GM08714 (cell line): Measurements from ENCODE around the gene CYB5B.

Experiments
- H3K4me3 ChIP-seq: fragments of 200-500 bp; sonication (Bioruptor generic); 2 replicates; pipeline ENCODE4 v1.5.1; 2014; ENCODE audit warnings: mild to moderate bottlenecking, low read length, inconsistent platforms
- ZNF274 ChIP-seq: IDR thresholded peaks from 2 replicates; pipeline ENCODE4 v1.6.1; 2012; ENCODE audit warnings: mild to moderate bottlenecking, low read depth, low read length

CYB5B gene

DNA sequence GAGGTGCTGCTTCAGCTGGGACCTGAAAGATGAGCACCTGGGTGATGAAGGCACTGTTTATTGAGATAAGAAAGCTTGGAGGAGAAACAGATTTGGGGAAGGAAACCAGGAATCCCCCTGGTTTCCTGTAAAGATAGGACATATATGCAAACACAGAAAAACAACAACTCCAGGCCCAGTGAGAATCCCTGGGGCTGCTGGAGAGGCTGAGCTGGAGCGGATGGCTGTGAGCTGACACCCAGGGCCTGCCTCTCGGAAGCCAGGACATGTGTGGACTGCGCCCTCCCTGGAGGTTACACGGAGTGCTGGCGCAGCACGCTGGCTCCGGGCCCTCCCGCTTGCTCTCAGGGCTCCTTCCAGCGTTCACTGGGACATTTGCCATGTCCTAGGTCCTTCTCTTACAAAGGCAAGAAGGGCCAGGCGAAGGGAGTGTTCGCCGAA lies 57.5 kb downstream of the CYB5B start:
- no peak overlapping the region for H3K4me3 ChIP-seq
- TF ChIP-seq ZNF274 = no peak

DNA sequence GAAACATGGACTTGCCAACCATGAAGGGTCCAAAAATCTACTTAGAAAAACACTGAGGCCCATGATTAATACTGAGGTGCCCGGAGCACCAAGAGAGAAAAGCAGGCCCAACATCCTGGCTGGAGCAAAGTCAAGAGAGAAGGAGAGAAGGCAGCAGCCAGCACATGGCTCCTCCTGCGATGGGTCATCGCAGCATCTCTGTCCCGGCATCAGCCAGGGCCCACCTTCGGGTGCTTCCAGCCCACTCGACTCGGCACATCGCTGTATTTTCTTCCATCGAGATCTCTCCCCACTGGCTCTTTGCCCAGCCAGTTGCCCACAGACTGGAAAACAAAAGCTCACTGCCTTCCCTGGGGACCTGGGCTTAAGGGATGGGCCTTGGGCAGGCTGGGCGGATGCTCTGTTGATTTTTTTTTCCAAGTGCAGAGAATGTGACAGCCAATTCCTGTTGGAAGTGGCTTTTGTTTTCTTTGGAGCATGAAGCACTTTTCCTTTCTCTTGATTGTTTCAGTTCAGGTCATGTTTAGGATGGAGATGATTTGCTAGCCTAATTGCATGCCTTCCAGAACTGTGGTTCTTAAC lies 58.1 kb downstream of the CYB5B start:
- TF ChIP-seq ZNF274 = no peak
- H3K4me3 ChIP-seq = no peak overlapping the region

DNA sequence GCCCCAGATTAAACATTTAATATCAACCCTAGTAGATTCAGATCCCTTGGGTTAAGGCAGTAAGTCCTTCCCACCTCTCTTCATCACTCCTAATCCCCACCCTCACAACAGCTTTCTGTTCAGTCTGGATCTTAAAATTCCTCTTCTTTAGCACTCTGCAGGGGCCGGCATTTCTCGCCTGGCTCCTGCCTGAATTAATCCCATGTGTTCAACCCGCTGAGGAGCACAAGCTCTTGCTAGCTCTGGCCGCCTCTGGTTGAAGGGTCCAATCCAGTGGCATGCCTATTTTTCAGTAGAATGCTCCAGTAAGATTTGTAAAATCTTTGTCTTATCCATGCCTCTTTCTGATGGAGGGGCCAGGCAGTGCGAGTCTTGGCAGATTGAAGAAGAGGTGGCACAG lies 59.2 kb downstream of the CYB5B start:
- no peak overlapping the region for H3K4me3 ChIP-seq
- TF ChIP-seq ZNF274 = no peak

DNA sequence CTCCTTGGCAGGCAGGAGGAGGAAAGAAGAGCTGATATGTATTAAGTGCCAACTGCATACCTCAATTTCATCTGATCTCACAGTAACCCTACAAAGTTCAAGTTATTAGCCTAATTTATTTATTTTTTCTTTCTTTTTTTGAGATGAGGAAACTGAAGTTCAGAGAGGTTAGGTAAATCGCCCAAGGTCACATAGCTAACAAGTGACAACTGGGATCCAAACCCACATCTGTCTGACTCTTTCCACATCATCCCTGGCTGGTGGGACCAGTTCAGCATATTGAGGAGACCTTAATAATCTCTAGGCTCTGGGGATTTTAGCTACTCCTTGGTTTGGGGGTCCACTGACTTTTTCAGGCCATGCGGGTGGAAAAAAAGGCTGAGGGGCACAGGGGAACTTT lies 60.9 kb downstream of the CYB5B start:
- TF ChIP-seq ZNF274 = no peak
- H3K4me3 ChIP-seq = no peak overlapping the region

DNA sequence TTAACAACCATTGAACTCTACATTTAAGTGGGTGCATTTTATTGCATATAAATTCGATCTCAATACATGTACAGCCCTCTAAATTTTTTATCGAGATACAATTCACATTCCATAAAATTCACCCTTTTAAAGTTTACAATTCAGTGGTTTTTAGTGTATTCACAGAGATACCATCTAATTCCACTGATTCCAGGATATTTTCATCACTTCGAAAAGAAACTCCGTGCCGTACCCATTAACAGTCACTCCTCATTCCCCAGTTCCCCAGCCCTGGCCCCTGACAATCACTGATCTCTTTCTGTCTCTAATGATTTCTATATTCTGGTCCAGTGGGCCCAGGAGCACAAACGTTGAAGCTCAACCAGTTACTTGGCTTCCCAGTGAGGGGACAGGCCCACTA lies 61.4 kb downstream of the CYB5B start:
- no peak overlapping the region for H3K4me3 ChIP-seq
- TF ChIP-seq ZNF274 = no peak

DNA sequence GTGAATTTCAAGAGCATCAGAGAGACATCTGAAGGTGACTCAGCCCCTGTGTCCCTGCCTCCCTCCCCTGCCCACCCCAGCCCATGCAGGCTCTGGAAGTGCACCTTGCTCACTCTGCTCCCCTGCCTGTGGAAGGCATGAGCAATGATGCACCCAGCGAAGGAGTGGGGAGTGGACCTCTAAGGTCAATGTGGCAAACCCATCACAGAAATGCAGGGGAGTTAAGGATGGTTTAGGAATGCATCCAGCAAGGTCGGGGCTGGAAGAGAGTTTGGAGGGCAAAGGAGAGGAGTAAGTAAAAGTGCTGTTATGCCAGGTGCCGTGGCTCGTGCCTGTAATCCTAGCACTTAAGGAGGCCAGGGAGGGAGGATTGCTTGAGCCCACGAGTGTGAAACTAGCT lies 61.9 kb downstream of the CYB5B start:
- no peak overlapping the region for H3K4me3 ChIP-seq
- no peak for TF ChIP-seq ZNF274

- TF ChIP-seq ZNF274 = no peak
- H3K4me3 ChIP-seq = no peak overlapping the region
Observed at GRCh38 chr16:69486724-69487123, 62.3 kb downstream of the CYB5B start.

- no peak overlapping the region for H3K4me3 ChIP-seq
- TF ChIP-seq ZNF274 = no peak
Observed at GRCh38 chr16:69490707-69491324, 66.4 kb downstream of the CYB5B start.

DNA sequence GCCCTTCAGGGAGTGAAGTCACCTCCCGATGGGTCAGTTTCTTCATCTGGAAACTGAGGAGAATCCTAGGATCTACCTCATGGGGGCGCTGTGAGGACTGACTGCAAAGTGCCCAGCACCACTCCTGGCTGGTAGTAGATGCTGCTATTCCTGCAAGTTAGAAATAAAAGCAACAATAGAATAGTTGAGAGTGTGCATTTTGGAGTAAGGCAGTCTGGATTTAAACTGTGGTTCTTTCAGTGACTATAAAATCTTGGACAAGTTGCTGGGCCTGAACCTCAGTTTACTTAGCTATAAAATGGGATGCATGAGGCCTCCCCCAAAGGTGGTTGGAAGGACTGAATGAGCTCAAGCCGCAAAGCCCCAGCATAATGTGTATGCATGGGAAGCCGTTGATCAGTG lies 70.6 kb downstream of the CYB5B start:
- no peak for TF ChIP-seq ZNF274
- no peak overlapping the region for H3K4me3 ChIP-seq

GRCh38 chr16:69495821-69496220 lies 71.4 kb downstream of the CYB5B start:
- H3K4me3 ChIP-seq = no peak overlapping the region
- TF ChIP-seq ZNF274 = no peak

DNA sequence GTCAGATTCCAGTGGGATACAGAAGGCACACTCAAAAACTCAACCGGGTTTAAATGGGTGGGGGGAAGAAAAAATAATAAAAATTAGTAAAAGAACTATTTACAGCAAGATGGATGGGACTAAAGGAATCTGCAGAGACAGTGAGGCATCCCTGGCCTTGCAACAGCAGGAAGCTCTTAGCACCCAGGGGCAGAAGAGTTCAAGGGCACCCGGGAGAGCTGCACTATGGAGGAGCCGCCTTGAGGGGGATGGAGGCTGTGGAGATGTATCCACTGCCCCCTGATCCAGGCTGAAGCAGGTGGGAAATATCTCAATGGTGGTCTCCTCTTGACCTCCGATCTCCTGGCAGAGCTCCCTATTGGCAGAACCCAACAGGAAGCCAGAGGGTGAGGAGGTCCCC lies 72.0 kb downstream of the CYB5B start:
- no peak overlapping the region for H3K4me3 ChIP-seq
- TF ChIP-seq ZNF274 = no peak

DNA sequence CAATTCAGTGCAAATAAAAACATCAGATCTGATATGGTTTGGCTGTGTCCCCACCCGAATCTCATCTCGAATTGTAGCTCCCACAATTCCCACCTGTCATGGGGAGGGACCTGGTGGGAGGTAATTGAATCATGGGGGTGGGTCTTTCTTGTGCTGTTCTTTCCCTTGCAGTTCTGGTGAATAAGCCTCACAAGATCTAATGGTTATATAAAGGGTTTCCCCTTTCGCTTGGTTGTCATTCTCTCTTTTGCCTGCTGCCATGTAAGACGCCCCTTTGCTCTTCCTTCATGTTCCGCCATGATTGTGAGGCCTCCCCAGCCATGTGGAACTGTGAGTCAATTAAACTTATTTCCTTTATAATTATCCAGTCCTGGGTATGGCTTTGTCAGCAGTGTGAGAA lies 72.5 kb downstream of the CYB5B start:
- no peak overlapping the region for H3K4me3 ChIP-seq
- no peak for TF ChIP-seq ZNF274

DNA sequence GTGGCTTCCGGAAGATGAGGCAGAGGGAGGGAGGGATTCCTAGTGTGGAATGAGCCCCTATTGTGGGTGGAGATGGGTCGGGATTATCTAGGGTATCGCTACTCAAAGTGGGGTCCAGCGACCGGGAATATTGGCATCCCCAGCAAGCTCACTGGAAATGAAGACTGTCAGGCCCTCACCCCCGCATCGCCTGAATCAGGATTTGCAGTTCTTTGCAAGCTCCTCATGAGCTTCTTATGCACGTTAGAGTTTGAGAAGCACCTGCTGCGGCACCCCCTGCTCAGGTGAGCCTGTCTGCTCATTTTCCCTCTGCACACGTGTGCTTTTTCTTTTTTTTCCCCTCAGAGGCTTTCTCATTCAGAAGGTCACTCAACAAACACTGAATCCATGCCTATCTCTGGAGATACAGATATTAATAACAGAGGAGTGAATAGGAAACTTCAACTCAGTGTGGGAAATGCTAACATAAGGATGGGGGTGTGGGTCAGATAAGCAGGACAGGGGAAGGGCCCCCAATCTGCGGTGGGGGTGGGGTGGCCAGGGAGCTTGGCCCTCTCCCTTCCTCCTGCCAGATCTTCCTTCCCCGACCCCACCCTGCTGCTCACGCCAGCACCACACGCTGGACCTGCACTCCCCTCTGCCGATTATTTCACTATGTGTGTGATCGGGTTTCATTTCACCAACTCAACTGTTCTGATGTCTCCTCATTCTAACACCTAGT lies 73.6 kb downstream of the CYB5B start:
- TF ChIP-seq ZNF274 = no peak
- H3K4me3 ChIP-seq = no peak overlapping the region

DNA sequence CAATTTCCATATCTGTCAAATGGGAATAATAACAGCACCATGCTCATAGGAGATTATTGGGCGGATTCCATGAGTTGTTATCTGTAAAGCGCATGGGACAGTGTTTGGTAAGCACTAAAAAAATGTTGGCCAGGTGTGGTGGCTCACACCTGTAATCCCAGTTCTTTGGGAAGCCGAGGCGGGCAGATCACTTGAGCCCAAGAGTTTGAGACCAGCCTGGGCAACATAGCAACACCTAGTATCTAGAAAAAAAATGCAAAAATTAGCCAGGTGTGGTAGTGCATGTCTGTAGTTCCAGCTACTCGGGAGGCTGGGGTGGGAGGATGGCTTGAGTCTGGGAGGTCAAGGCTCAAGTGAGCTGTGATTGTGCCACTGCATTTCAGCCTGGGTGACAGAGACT lies 74.5 kb downstream of the CYB5B start:
- TF ChIP-seq ZNF274 = no peak
- no peak overlapping the region for H3K4me3 ChIP-seq

DNA sequence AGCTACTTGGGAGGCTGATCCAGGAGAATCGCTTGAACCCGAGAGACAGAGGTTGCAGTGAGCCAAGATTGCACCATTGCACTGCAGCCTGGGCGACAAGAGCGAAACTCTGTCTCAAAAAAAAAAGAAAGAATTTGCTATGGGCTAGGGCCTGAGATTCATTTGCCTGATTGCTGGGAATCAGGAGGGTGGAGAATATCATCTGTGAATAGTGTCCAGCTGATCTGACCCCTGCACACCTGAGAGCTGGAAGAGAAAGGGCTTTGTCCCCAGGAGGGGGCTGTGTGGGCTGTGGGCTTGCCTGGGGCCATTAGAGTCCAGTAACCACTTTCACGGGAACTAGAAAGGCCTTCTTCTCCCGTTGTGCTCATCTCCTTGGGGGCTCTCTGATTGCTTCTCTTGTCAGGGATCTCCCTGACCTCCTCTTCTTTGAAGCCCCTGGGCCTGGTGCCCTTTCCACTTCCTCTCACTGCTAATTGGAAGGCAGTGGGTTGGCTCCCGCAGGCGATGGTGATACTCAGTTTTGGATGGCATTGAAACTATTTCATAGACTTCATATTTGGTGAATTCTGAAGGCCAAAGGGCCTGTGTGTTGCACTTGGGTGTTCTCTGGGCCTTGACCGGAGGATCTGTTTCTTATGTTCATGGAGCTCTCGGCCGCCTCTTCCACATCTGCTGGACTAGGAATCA lies 75.3 kb downstream of the CYB5B start:
- no peak overlapping the region for H3K4me3 ChIP-seq
- TF ChIP-seq ZNF274 = no peak

DNA sequence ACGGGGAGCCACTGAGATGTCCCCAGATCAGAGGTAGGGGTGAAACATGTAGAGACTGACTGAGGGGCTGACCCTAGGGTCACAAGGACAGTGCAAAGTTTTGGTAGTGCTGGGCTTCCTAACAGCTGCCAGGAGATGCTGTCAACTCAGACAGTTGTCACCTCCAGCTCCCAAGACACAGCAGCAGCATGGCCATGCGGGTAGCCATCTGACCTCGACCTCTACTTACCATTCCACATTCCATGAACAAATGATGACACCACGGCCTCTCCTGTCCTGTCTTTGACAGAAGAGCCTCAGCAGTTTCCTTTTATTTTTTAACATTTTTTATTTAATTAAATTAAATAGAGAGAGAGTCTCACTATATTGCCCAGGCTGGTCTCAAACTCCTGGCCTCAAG lies 76.1 kb downstream of the CYB5B start:
- no peak for TF ChIP-seq ZNF274
- no peak overlapping the region for H3K4me3 ChIP-seq
